GM12878 (cell line): ENCODE measurements around the gene SLC7A1. TPM values are rescaled to one million over a fixed set of nuclear protein-coding genes. Genes with fewer than 3 reads are reported as not detected.
A peak's percentile ranks its signal among the peaks of the same experiment; 100 is the strongest.

ENCODE experiments used
- ATAC-seq: fragments of 200-7000 bp; cut with Tn5 transposase; 3 replicates; pipeline ENCODE4 v1.9.1; 2020; ENCODE audit warnings: mild to moderate bottlenecking, moderate library complexity
- BruUV-seq: library from RNA; stranded (reverse); fragments of 400-500 nt; replicated peaks from 2 replicates; lab custom pipeline; 2021; lab: Mats Ljungman, UMichigan
- CTCF ChIA-PET: fragments of 300-600 bp; sonication (Branson Sonifier 250); formaldehyde crosslinking; extraction: SDS; loops from one replicate; lab custom pipeline; 2021; ENCODE audit warnings: inconsistent platforms; lab: Yijun Ruan, JAX
- POLR2A ChIA-PET: fragments of 350-600 bp; formaldehyde crosslinking; extraction: SDS; loops from one replicate; lab custom pipeline; 2021; ENCODE audit warnings: inconsistent platforms; lab: Charles Lee
- RAD21 ChIA-PET: fragments of 300-600 bp; sonication (Branson Sonifier 250); formaldehyde crosslinking; loops from one replicate; lab custom pipeline; 2023; ENCODE audit warnings: antibody characterized with exemption; ENCODE audit not compliant: unreplicated experiment; lab: Charles Lee
- SMC1A ChIA-PET: fragments of 300-600 bp; sonication (Branson Sonifier 250); formaldehyde crosslinking; loops from one replicate; lab custom pipeline; 2023; ENCODE audit not compliant: unreplicated experiment, uncharacterized antibody; lab: Charles Lee
- DNase-seq: peaks from one replicate; pipeline ENCODE4 v3.0.0-alpha.2; 2011; ENCODE audit warnings: low read depth, low spot score
- FAIRE-seq: peaks from 3 replicates; lab custom pipeline; 2011; peaks lifted over from hg19 to GRCh38; lab: Jason Lieb, UNC
- H2AFZ ChIP-seq: 2 replicates; pipeline ENCODE4 v1.6.0; 2011; ENCODE audit warnings: low read depth, low read length, control low read depth; ENCODE audit not compliant: control insufficient read depth
- H3K27ac ChIP-seq: 2 replicates; pipeline ENCODE4 v1.5.1; 2011; ENCODE audit warnings: control low read depth; ENCODE audit not compliant: control insufficient read depth, insufficient read depth
- H3K27me3 ChIP-seq, 2 experiments: replicated peaks in 1 of 2; 2 replicates each; pipeline versions ENCODE4 v1.6.0 to v1.6.1; 2011; ENCODE audit warnings: low read length in 1 of 2; ENCODE audit not compliant: control insufficient read depth in 2 of 2, insufficient read depth in 2 of 2
- H3K36me3 ChIP-seq, 2 experiments: 2 replicates each; pipeline ENCODE4 v1.5.1; 2011; ENCODE audit warnings: low read length in 1 of 2; ENCODE audit not compliant: control insufficient read depth in 2 of 2, insufficient read depth in 2 of 2
- H3K4me1 ChIP-seq: 2 replicates; pipeline ENCODE4 v1.6.1; 2011; ENCODE audit warnings: mild to moderate bottlenecking, low read length, moderate library complexity, mixed read lengths; ENCODE audit not compliant: control insufficient read depth, insufficient read depth
- H3K4me2 ChIP-seq: 2 replicates; pipeline ENCODE4 v1.6.0; 2011; ENCODE audit warnings: control low read depth; ENCODE audit not compliant: control insufficient read depth, insufficient read depth
- H3K4me3 ChIP-seq: fragments of 200-600 bp; sonication (generic); 2 replicates; pipeline ENCODE4 v1.5.1; 2016
- H3K79me2 ChIP-seq: 2 replicates; pipeline ENCODE4 v1.6.0; 2011; ENCODE audit warnings: low read length; ENCODE audit not compliant: control insufficient read depth, insufficient read depth
- H3K9ac ChIP-seq: 2 replicates; pipeline ENCODE4 v1.8.0; 2011; ENCODE audit warnings: low read length, control low read depth, mixed read lengths; ENCODE audit not compliant: control insufficient read depth, insufficient read depth
- H3K9me3 ChIP-seq: replicated peaks from 3 replicates; pipeline ENCODE4 v1.5.1; 2011; ENCODE audit warnings: mild to moderate bottlenecking, low read length; ENCODE audit not compliant: control insufficient read depth, insufficient read depth
- H4K20me1 ChIP-seq: 2 replicates; pipeline ENCODE4 v1.6.0; 2011; ENCODE audit not compliant: control insufficient read depth, insufficient read depth
- DPF2 ChIP-seq: fragments of 450-650 bp; IDR thresholded peaks from 2 replicates; pipeline ENCODE4 v1.6.1; 2017; ENCODE audit warnings: mild to moderate bottlenecking
- HDAC6 ChIP-seq: fragments of 200-600 bp; sonication (generic); IDR thresholded peaks from one replicate; pipeline ENCODE4 v1.8.0; 2017; ENCODE audit warnings: antibody characterized with exemption; ENCODE audit not compliant: unreplicated experiment
- HSF1 ChIP-seq: fragments of 150-350 bp; IDR thresholded peaks from 2 replicates; pipeline ENCODE4 v1.6.1; 2014; ENCODE audit warnings: mild to moderate bottlenecking, low read depth, low read length
- IRF4 ChIP-seq: IDR thresholded peaks from 2 replicates; pipeline ENCODE4 v1.6.1; 2011; ENCODE audit warnings: low read depth, low read length
- POLR2A ChIP-seq: IDR thresholded peaks from 2 replicates; pipeline ENCODE4 v1.6.1; 2011; ENCODE audit warnings: low read depth, mild to moderate bottlenecking, low read length
- STAT1 ChIP-seq: fragments of 450-650 bp; conservative IDR thresholded peaks from 2 replicates; pipeline ENCODE4 v1.6.1; 2014; ENCODE audit warnings: antibody characterized with exemption, mild to moderate bottlenecking
- WGBS: methylation state at CpG from one replicate; pipeline ENCODE4 v1.1.6; 2016; ENCODE audit warnings: low lambda C conversion rate; ENCODE audit not compliant: insufficient replicate concordance, insufficient coverage; ENCODE audit errors: missing lambda C conversion rate; 5-methylcytosine and 5-hydroxymethylcytosine counted together
- in situ Hi-C: fragments of 300-500 bp; cut with MboI; formaldehyde crosslinking; loops from 9 replicates; pipeline ENCODE4 v1.14.3; 2018; ENCODE audit warnings: mixed read lengths
- intact Hi-C: fragments of 100-400 bp; cut with micrococcal nuclease; formaldehyde crosslinking; loops from one replicate; pipeline ENCODE4 v1.14.2; 2022; ENCODE audit not compliant: unreplicated experiment
- polyA plus RNA-seq, 11 experiments: library from polyadenylated mRNA; depleted of rRNA in 4 of 11; unstranded in 6 of 11; stranded (reverse) in 5 of 11; fragments of >200 nt; fragmentation: Nextera tagmentation in 4 of 11; fragmentation: Illumina TruSeq in 1 of 11; extraction: Ambion mirVana in 4 of 11; extraction: Trizol in 1 of 11; gene quantifications; 1 replicate in 1 of 11; 2 replicates in 10 of 11; pipeline versions ENCODE4 v1.2.1 to v1.2.3, GENCODE V29; 2011 to 2016; ENCODE audit warnings: inconsistent platforms in 2 of 11, missing spikeins in 2 of 11, low read depth in 1 of 11
- total RNA-seq, 4 experiments: library from RNA; depleted of rRNA in 3 of 4; stranded (reverse); fragments of >200 nt in 3 of 4; fragmentation: Illumina TruSeq in 1 of 4; extraction: Trizol in 1 of 4; gene quantifications; 2 replicates each; pipeline versions ENCODE4 v1.2.1 to v1.2.3, GENCODE V29; 2013 to 2021
- TF ChIP-seq, protein P1 (sequence below): IDR thresholded peaks from 2 replicates; pipeline ENCODE4 v1.6.1; 2012; ENCODE audit warnings: low read depth, low read length, improper control_type of control experiment
- TF ChIP-seq, protein P2 (sequence below): fragments of 450-650 bp; formaldehyde crosslinking; IDR thresholded peaks from 2 replicates; pipeline ENCODE4 v1.5.0; 2022; ENCODE audit warnings: mild to moderate bottlenecking, missing genetic modification characterization
- TF ChIP-seq, protein P3 (sequence below): fragments of 450-650 bp; IDR thresholded peaks from 2 replicates; pipeline ENCODE4 v1.6.1; 2016; ENCODE audit warnings: mild to moderate bottlenecking

The SLC7A1 gene
- total and polyA plus RNA-seq, 10 of the 15 experiments (the other 5 are each of a cell fraction or from before 2014, with no cell fraction given) = 6.4 to 91.7 (median 23.4) TPM

GRCh38 chr13:29587645-29588044 is 7.8 kb downstream of the SLC7A1 start:
- Histone ChIP-seq H3K4me1 (peaks cover 5% of the 10 kb centered on the region; the same call in 1 of the 2 replicates), H2AFZ (no peak overlapping the region), H3K27me3 (no peaks in the 10 kb centered on the region), H3K79me2 (peaks cover 94% of the 10 kb centered on the region), H3K4me3 (no peak overlapping the region), H3K9me3 (no peaks in the 10 kb centered on the region), H3K27ac (no peak overlapping the region), H3K36me3 (peaks cover 2 to 14% of the 10 kb centered on the region in 2 experiments), H3K4me2 (no peak overlapping the region), H3K9ac (no peak overlapping the region), H4K20me1 (peaks cover 7% of the 10 kb centered on the region)
- CTCF ChIA-PET = interaction anchor here (0.5 to 0.9 kb wide), 2 partner anchors 9 to 45 kb away, joined by 3 to 4 read pairs; no protein-coding TSS in a partner anchor
- in situ Hi-C loops = no loop called here
- ATAC-seq = no peak
- TF ChIP-seq, protein P1, sequence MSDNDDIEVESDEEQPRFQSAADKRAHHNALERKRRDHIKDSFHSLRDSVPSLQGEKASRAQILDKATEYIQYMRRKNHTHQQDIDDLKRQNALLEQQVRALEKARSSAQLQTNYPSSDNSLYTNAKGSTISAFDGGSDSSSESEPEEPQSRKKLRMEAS = no peak
- TF ChIP-seq POLR2A (peak; percentile 41), IRF4 (no peak), STAT1 (no peak), HDAC6 (no peak), DPF2 (no peak)
- RAD21 ChIA-PET = interaction anchor here (1.4 kb wide), 1 partner anchor 13 kb away, joined by 4 read pairs; no protein-coding TSS in a partner anchor
- BruUV-seq = TSS peak; percentile 7
- intact Hi-C loops = no loop called here
- WGBS = 56% methylated on average over 7 of the region's 7 CpGs
- no peak for DNase-seq
- SMC1A ChIA-PET = interaction anchor here (1.1 kb wide), 1 partner anchor 14 kb away, joined by 3 read pairs; no protein-coding TSS in a partner anchor
- FAIRE-seq = no peak
- POLR2A ChIA-PET = no interaction called here

- no peak for FAIRE-seq
- H3K4me1 ChIP-seq = peaks cover 5% of the 10 kb centered on the region; the same call in 1 of the 2 replicates
- H3K9ac ChIP-seq = no peak overlapping the region; the same call in 1 of the 2 replicates
- H2AFZ ChIP-seq = no peak overlapping the region
- 82% methylated on average over 7 of the region's 7 CpGs for WGBS
- peaks cover 3% of the 10 kb centered on the region for H4K20me1 ChIP-seq
- H3K36me3 ChIP-seq = peaks cover 2 to 8% of the 10 kb centered on the region in 2 experiments
- H3K27me3 ChIP-seq = no peaks in the 10 kb centered on the region
- no peak for DNase-seq
- H3K27ac ChIP-seq = no peak overlapping the region
- ChIA-PET POLR2A (interaction anchor here (0.6 to 0.8 kb wide), 2 partner anchors 8 to 9 kb away, joined by 4 to 6 read pairs; no protein-coding TSS in a partner anchor), CTCF (interaction anchor here (0.6 to 1.0 kb wide), 3 partner anchors 10 to 19 kb away, joined by 3 read pairs; no protein-coding TSS in a partner anchor), RAD21 (no interaction called here), SMC1A (no interaction called here)
- no peak; the same call in 2 of the 3 replicates for ATAC-seq
- in situ Hi-C loops (no loop called here), intact Hi-C loops (no loop called here)
- no peaks in the 10 kb centered on the region for H3K9me3 ChIP-seq
- H3K4me2 ChIP-seq = no peak overlapping the region
- no peak overlapping the region for H3K4me3 ChIP-seq
- H3K79me2 ChIP-seq = peaks cover 88% of the 10 kb centered on the region
- no TSS peak for BruUV-seq
- TF ChIP-seq, protein P2, sequence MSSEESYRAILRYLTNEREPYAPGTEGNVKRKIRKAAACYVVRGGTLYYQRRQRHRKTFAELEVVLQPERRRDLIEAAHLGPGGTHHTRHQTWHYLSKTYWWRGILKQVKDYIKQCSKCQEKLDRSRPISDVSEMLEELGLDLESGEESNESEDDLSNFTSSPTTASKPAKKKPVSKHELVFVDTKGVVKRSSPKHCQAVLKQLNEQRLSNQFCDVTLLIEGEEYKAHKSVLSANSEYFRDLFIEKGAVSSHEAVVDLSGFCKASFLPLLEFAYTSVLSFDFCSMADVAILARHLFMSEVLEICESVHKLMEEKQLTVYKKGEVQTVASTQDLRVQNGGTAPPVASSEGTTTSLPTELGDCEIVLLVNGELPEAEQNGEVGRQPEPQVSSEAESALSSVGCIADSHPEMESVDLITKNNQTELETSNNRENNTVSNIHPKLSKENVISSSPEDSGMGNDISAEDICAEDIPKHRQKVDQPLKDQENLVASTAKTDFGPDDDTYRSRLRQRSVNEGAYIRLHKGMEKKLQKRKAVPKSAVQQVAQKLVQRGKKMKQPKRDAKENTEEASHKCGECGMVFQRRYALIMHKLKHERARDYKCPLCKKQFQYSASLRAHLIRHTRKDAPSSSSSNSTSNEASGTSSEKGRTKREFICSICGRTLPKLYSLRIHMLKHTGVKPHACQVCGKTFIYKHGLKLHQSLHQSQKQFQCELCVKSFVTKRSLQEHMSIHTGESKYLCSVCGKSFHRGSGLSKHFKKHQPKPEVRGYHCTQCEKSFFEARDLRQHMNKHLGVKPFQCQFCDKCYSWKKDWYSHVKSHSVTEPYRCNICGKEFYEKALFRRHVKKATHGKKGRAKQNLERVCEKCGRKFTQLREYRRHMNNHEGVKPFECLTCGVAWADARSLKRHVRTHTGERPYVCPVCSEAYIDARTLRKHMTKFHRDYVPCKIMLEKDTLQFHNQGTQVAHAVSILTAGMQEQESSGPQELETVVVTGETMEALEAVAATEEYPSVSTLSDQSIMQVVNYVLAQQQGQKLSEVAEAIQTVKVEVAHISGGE (CRISPR knock-in tag) = no peak
- TF ChIP-seq, protein P3, sequence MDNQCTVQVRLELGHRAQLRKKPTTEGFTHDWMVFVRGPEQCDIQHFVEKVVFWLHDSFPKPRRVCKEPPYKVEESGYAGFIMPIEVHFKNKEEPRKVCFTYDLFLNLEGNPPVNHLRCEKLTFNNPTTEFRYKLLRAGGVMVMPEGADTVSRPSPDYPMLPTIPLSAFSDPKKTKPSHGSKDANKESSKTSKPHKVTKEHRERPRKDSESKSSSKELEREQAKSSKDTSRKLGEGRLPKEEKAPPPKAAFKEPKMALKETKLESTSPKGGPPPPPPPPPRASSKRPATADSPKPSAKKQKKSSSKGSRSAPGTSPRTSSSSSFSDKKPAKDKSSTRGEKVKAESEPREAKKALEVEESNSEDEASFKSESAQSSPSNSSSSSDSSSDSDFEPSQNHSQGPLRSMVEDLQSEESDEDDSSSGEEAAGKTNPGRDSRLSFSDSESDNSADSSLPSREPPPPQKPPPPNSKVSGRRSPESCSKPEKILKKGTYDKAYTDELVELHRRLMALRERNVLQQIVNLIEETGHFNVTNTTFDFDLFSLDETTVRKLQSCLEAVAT = no peak
- TF ChIP-seq HSF1 = no peak
These were observed 12.3 kb downstream of the SLC7A1 start for GRCh38 chr13:29583073-29583785.
